Liver (tissue), 9 donors: ENCODE data around the gene NAP1L4. TPM values are rescaled to one million over a fixed set of nuclear protein-coding genes. Genes with fewer than 3 reads are reported as not detected.
A peak's percentile ranks its signal among the peaks of the same experiment; 100 is the strongest.

Source experiments
- DNase-seq: peaks from one replicate; pipeline ENCODE4 v3.0.0-alpha.2; 2017; ENCODE audit warnings: low spot score
- H3K27ac ChIP-seq, 2 donors: one replicate each; pipeline ENCODE4 v1.7.0; 2013; ENCODE audit warnings: inconsistent platforms in 2 of 2, low read length in 2 of 2, control low read depth in 1 of 2, low read depth in 1 of 2, mild to moderate bottlenecking in 1 of 2
- H3K27me3 ChIP-seq, 4 donors: one replicate each; pipeline versions ENCODE4 v1.6.1 to v1.7.0; 2013; ENCODE audit warnings: low read length in 3 of 4, inconsistent platforms in 1 of 4, mild to moderate bottlenecking in 1 of 4, moderate library complexity in 1 of 4; ENCODE audit not compliant: control insufficient read depth in 4 of 4, insufficient read depth in 4 of 4
- H3K36me3 ChIP-seq, 4 donors: one replicate each; pipeline versions ENCODE4 v1.6.1 to v1.7.0; 2013; ENCODE audit warnings: low read length in 3 of 4, mild to moderate bottlenecking in 3 of 4, low read depth in 1 of 4, moderate library complexity in 1 of 4; ENCODE audit not compliant: control insufficient read depth in 4 of 4, insufficient read depth in 3 of 4
- H3K4me1 ChIP-seq, 4 donors: one replicate each; pipeline versions ENCODE4 v1.6.1 to v1.7.0; 2013; ENCODE audit warnings: low read length in 3 of 4, mild to moderate bottlenecking in 3 of 4, moderate library complexity in 1 of 4; ENCODE audit not compliant: control insufficient read depth in 4 of 4, insufficient read depth in 4 of 4
- H3K4me3 ChIP-seq, 3 donors: one replicate each; pipeline versions ENCODE4 v1.6.1 to v1.7.0; 2013; ENCODE audit warnings: low read length in 3 of 3, control low read depth in 1 of 3, low read depth in 1 of 3, mild to moderate bottlenecking in 1 of 3
- H3K9ac ChIP-seq, 2 donors: one replicate each; pipeline ENCODE4 v1.7.0; 2013; ENCODE audit warnings: low read length in 2 of 2, mild to moderate bottlenecking in 2 of 2, moderate library complexity in 2 of 2, control low read depth in 1 of 2, low read depth in 1 of 2
- H3K9me3 ChIP-seq, 4 donors: one replicate each; pipeline versions ENCODE4 v1.6.1 to v1.7.0; 2013; ENCODE audit warnings: low read length in 3 of 4; ENCODE audit not compliant: control insufficient read depth in 4 of 4
- ATF3 ChIP-seq: IDR thresholded peaks from 2 replicates; pipeline ENCODE4 v1.6.1; 2016; ENCODE audit warnings: antibody characterized with exemption
- CTCF ChIP-seq: fragments of 150-350 bp; IDR thresholded peaks from 2 replicates; pipeline ENCODE4 v1.5.1; 2017; ENCODE audit warnings: improper control_type of control experiment, low read depth, low read length; ENCODE audit not compliant: missing input control
- EGR1 ChIP-seq, 2 donors: IDR thresholded peaks; 2 replicates each; pipeline ENCODE4 v1.6.1; 2016 to 2018; ENCODE audit warnings: antibody characterized with exemption in 2 of 2, low read depth in 2 of 2
- FOXA1 ChIP-seq: IDR thresholded peaks from 2 replicates; pipeline ENCODE4 v1.6.1; 2016; ENCODE audit warnings: antibody characterized with exemption
- FOXA2 ChIP-seq: IDR thresholded peaks from 2 replicates; pipeline ENCODE4 v1.6.1; 2016; ENCODE audit warnings: antibody characterized with exemption
- GABPA ChIP-seq, 2 donors: IDR thresholded peaks in 1 of 2; conservative IDR thresholded peaks in 1 of 2; 2 replicates each; pipeline ENCODE4 v1.6.1; 2016; ENCODE audit warnings: antibody characterized with exemption in 2 of 2, mild to moderate bottlenecking in 1 of 2, moderate library complexity in 1 of 2
- HNF4A ChIP-seq, 2 donors: conservative IDR thresholded peaks; 2 replicates each; pipeline ENCODE4 v1.6.1; 2016; ENCODE audit warnings: antibody characterized with exemption in 2 of 2, mild to moderate bottlenecking in 2 of 2
- HNF4G ChIP-seq: IDR thresholded peaks from 2 replicates; pipeline ENCODE4 v1.6.1; 2016; ENCODE audit warnings: antibody characterized with exemption
- JUND ChIP-seq, 2 donors: IDR thresholded peaks; 2 replicates each; pipeline ENCODE4 v1.6.1; 2016; ENCODE audit warnings: antibody characterized with exemption in 2 of 2
- MAX ChIP-seq: IDR thresholded peaks from 2 replicates; pipeline ENCODE4 v1.6.1; 2016; ENCODE audit warnings: antibody characterized with exemption
- NR2F2 ChIP-seq: IDR thresholded peaks from 2 replicates; pipeline ENCODE4 v1.6.1; 2016; ENCODE audit warnings: antibody characterized with exemption
- RAD21 ChIP-seq, 2 donors: IDR thresholded peaks; 2 replicates each; pipeline ENCODE4 v1.6.1; 2016; ENCODE audit warnings: antibody characterized with exemption in 2 of 2, mild to moderate bottlenecking in 2 of 2
- REST ChIP-seq: IDR thresholded peaks from 2 replicates; pipeline ENCODE4 v1.6.1; 2016; ENCODE audit warnings: antibody characterized with exemption, mild to moderate bottlenecking
- RXRA ChIP-seq, 2 donors: IDR thresholded peaks; 2 replicates each; pipeline ENCODE4 v1.6.1; 2017 to 2018; ENCODE audit warnings: antibody characterized with exemption in 2 of 2, mild to moderate bottlenecking in 1 of 2
- SP1 ChIP-seq: IDR thresholded peaks from 2 replicates; pipeline ENCODE4 v1.6.1; 2018; ENCODE audit warnings: antibody characterized with exemption, mild to moderate bottlenecking
- TAF1 ChIP-seq: conservative IDR thresholded peaks from 2 replicates; pipeline ENCODE4 v1.6.1; 2016; ENCODE audit warnings: antibody characterized with exemption, mild to moderate bottlenecking
- YY1 ChIP-seq: IDR thresholded peaks from 2 replicates; pipeline ENCODE4 v1.6.1; 2016; ENCODE audit warnings: antibody characterized with exemption, mild to moderate bottlenecking
- ZBTB33 ChIP-seq: IDR thresholded peaks from 2 replicates; pipeline ENCODE4 v1.6.1; 2016; ENCODE audit warnings: antibody characterized with exemption
- WGBS: extraction: QIAGEN DNeasy Blood & Tissue Kit; methylation state at CpG from one replicate; pipeline ENCODE4 v1.1.7; 2013; 5-methylcytosine and 5-hydroxymethylcytosine counted together
- polyA plus RNA-seq, 2 donors: library from polyadenylated mRNA; stranded (reverse) in 1 of 2; unstranded in 1 of 2; fragments of 200-250 nt in 1 of 2; fragments of >200 nt in 1 of 2; fragmentation: Nextera tagmentation in 1 of 2; extraction: Ambion mirVana in 1 of 2; gene quantifications; one replicate each; pipeline versions ENCODE4 v1.2.1 to v1.2.3, GENCODE V29; 2013 to 2015
- total RNA-seq, 2 donors: library from RNA; depleted of rRNA; stranded (reverse); fragments of >200 nt; gene quantifications; one replicate each; pipeline ENCODE4 v1.2.3, GENCODE V29; 2014
- donor health status: healthy.
- donor health status: healthy.
- donor health status: healthy.
- donor health status: healthy.
- donor health status: healthy.

NAP1L4 gene
- total and polyA plus RNA-seq, 4 donors, result 33.2 to 110 (median 46.7) TPM

- TF ChIP-seq RXRA (IDR thresholded peaks at IDR 0.05) (peak; percentile 86 to 87), JUND (IDR thresholded peaks at IDR 0.05) (peak; percentile 59 to 92), FOXA2 (peak; percentile 12), HNF4G (peak; percentile 93), CTCF (peak; percentile 59), YY1 (no peak), EGR1 (IDR thresholded peaks at IDR 0.05; ENCODE audit: low read depth in 2 of 2) (peak in 1 of 2 donors; percentile 73)
These were observed 29.0 kb upstream of the NAP1L4 start (continued) for GRCh38 chr11:3021125-3021524.

GRCh38 chr11:3020011-3020410, 27.9 kb upstream of the NAP1L4 start:
- peaks cover 0 to 26% (median 18%) of the 10 kb centered on the region in 4 donors for H3K4me1 ChIP-seq
- H3K27ac ChIP-seq, result no peak overlapping the region
- peaks cover 19 to 52% (median 39%) of the 10 kb centered on the region in 4 donors for H3K36me3 ChIP-seq
- no peak for DNase-seq
- no peaks in the 10 kb centered on the region for H3K9me3 ChIP-seq
- no peak overlapping the region for H3K9ac ChIP-seq
- no peaks in the 10 kb centered on the region for H3K27me3 ChIP-seq
- WGBS, result 98% methylated on average over 12 of the region's 12 CpGs
- H3K4me3 ChIP-seq, result no peak overlapping the region
- TF ChIP-seq SP1 (no peak), FOXA1 (no peak), HNF4A (conservative IDR thresholded peaks at IDR 0.05) (no peak), RXRA (IDR thresholded peaks at IDR 0.05) (no peak), MAX (no peak), JUND (IDR thresholded peaks at IDR 0.05) (no peak), TAF1 (no peak), EGR1 (IDR thresholded peaks at IDR 0.05; ENCODE audit: low read depth in 2 of 2) (no peak), RAD21 (IDR thresholded peaks at IDR 0.05) (no peak), FOXA2 (no peak), NR2F2 (no peak), CTCF (no peak), ATF3 (no peak), GABPA (IDR thresholded peaks at IDR 0.05 in 1 of 2, conservative IDR thresholded peaks at IDR 0.05 in 1 of 2) (no peak), ZBTB33 (no peak), HNF4G (no peak), REST (no peak), YY1 (no peak)
